Smooth muscle cell (in vitro differentiated cells): ENCODE measurements around the gene CKM. TPM values are rescaled to one million over a fixed set of nuclear protein-coding genes. Genes with fewer than 3 reads are reported as not detected.
"Not testable (repeated sequence)": the region's sequence is repeated elsewhere in the genome, so short reads cannot be mapped to it uniquely, and the experiment has no call there.

Experiments used
- DNase-seq: peaks from one replicate; lab custom pipeline; 2025; ENCODE audit not compliant: unreplicated experiment; lab: John Stamatoyannopoulos, UW
- H2AFZ ChIP-seq: fragments of 200-600 bp; sonication (generic); 2 replicates; pipeline ENCODE4 v1.6.0; 2016; ENCODE audit warnings: antibody characterized with exemption, low read depth, mild to moderate bottlenecking
- H3F3A ChIP-seq: fragments of 200-600 bp; sonication (generic); 2 replicates; pipeline ENCODE4 v1.6.0; 2017; ENCODE audit warnings: antibody characterized with exemption, low read depth
- H3K27ac ChIP-seq: fragments of 200-600 bp; sonication (generic); 2 replicates; pipeline ENCODE4 v1.5.1; 2016; ENCODE audit warnings: low read depth, mild to moderate bottlenecking
- H3K27me3 ChIP-seq: fragments of 200-600 bp; sonication (generic); 2 replicates; pipeline ENCODE4 v1.6.1; 2016; ENCODE audit warnings: low read depth, mild to moderate bottlenecking
- H3K36me3 ChIP-seq: fragments of 200-600 bp; sonication (generic); 2 replicates; pipeline ENCODE4 v1.5.1; 2016; ENCODE audit warnings: low read depth
- H3K4me1 ChIP-seq: fragments of 200-600 bp; sonication (generic); 2 replicates; pipeline ENCODE4 v1.5.1; 2016; ENCODE audit warnings: low read depth
- H3K4me2 ChIP-seq: fragments of 200-600 bp; sonication (generic); 2 replicates; pipeline ENCODE4 v1.6.0; 2016; ENCODE audit warnings: mild to moderate bottlenecking
- H3K4me3 ChIP-seq: fragments of 200-600 bp; sonication (generic); 2 replicates; pipeline ENCODE4 v1.5.1; 2016; ENCODE audit warnings: mild to moderate bottlenecking
- H3K79me2 ChIP-seq: fragments of 200-600 bp; sonication (generic); 2 replicates; pipeline ENCODE4 v1.6.0; 2016; ENCODE audit warnings: low read depth, mild to moderate bottlenecking
- H3K9ac ChIP-seq: fragments of 200-600 bp; sonication (generic); 2 replicates; pipeline ENCODE4 v1.6.0; 2016; ENCODE audit warnings: low read depth
- H3K9me3 ChIP-seq: fragments of 200-600 bp; sonication (generic); replicated peaks from 2 replicates; pipeline ENCODE4 v1.5.1; 2016; ENCODE audit warnings: low read depth
- H4K20me1 ChIP-seq: fragments of 200-600 bp; sonication (generic); 2 replicates; pipeline ENCODE4 v1.6.0; 2016; ENCODE audit warnings: low read depth
- CTCF ChIP-seq: fragments of 200-600 bp; sonication (generic); IDR thresholded peaks from 2 replicates; pipeline ENCODE4 v1.5.1; 2017; ENCODE audit warnings: borderline replicate concordance, mild to moderate bottlenecking, antibody characterized with exemption; ENCODE audit not compliant: insufficient read depth, poor library complexity, severe bottlenecking
- WGBS: methylation state at CpG from one replicate; pipeline ENCODE4 v1.1.7; 2016; ENCODE audit warnings: low lambda C conversion rate; 5-methylcytosine and 5-hydroxymethylcytosine counted together
- polyA plus RNA-seq: library from polyadenylated mRNA; unstranded; fragments of >200 nt; fragmentation: Nextera tagmentation; extraction: Ambion mirVana; gene quantifications from 2 replicates; pipeline ENCODE4 v1.2.1, GENCODE V29; 2016
- total RNA-seq: library from RNA; depleted of rRNA; stranded (reverse); fragments of >200 nt; gene quantifications from 2 replicates; pipeline ENCODE4 v1.2.3, GENCODE V29; 2014

CKM gene
- total and polyA plus RNA-seq, 2 experiments from 2014 or later: not detected

GRCh38 chr19:45320997-45321775, 1.5 kb downstream of the CKM start:
- no peaks in the 10 kb centered on the region for H3F3A ChIP-seq
- H3K27ac ChIP-seq: no peak overlapping the region
- H2AFZ ChIP-seq: no peak overlapping the region
- H3K4me2 ChIP-seq: no peak overlapping the region
- no peaks in the 10 kb centered on the region for H3K9me3 ChIP-seq
- no peaks in the 10 kb centered on the region for H3K79me2 ChIP-seq
- no peak for TF ChIP-seq CTCF
- H4K20me1 ChIP-seq: no peaks in the 10 kb centered on the region
- H3K4me3 ChIP-seq: no peak overlapping the region
- DNase-seq: no peak
- peaks cover 20% of the 10 kb centered on the region for H3K27me3 ChIP-seq
- peaks cover 7% of the 10 kb centered on the region for H3K4me1 ChIP-seq
- WGBS: 87% methylated on average over 12 of the region's 12 CpGs
- H3K36me3 ChIP-seq: no peaks in the 10 kb centered on the region
- H3K9ac ChIP-seq: no peak overlapping the region

- H3K36me3 ChIP-seq: no peaks in the 10 kb centered on the region
- no peak overlapping the region for H3K27ac ChIP-seq
- no peak overlapping the region for H3K9ac ChIP-seq
- no peaks in the 10 kb centered on the region for H4K20me1 ChIP-seq
- H3K79me2 ChIP-seq: no peaks in the 10 kb centered on the region
- no peak overlapping the region for H3K4me3 ChIP-seq
- DNase-seq: no peak
- H2AFZ ChIP-seq: no peak overlapping the region
- TF ChIP-seq CTCF: no peak
- no peak overlapping the region for H3K4me2 ChIP-seq
- no peaks in the 10 kb centered on the region for H3K9me3 ChIP-seq
- peaks cover 44% of the 10 kb centered on the region for H3K27me3 ChIP-seq
- no peaks in the 10 kb centered on the region for H3K4me1 ChIP-seq
- H3F3A ChIP-seq: no peaks in the 10 kb centered on the region
- WGBS: 79% methylated on average over 21 of the region's 21 CpGs
Measured at GRCh38 chr19:45315304-45315703, 7.4 kb downstream of the CKM start.

- H3F3A ChIP-seq: no peaks in the 10 kb centered on the region
- TF ChIP-seq CTCF: no peak
- no peaks in the 10 kb centered on the region for H3K4me1 ChIP-seq
- peaks cover 44% of the 10 kb centered on the region for H3K27me3 ChIP-seq
- no peaks in the 10 kb centered on the region for H3K36me3 ChIP-seq
- no peak overlapping the region for H2AFZ ChIP-seq
- no peak for DNase-seq
- no peak overlapping the region for H3K9ac ChIP-seq
- no peaks in the 10 kb centered on the region for H3K9me3 ChIP-seq
- H3K4me3 ChIP-seq: no peak overlapping the region
- no peaks in the 10 kb centered on the region for H3K79me2 ChIP-seq
- no peaks in the 10 kb centered on the region for H4K20me1 ChIP-seq
- 86% methylated on average over 8 of the region's 8 CpGs for WGBS
- H3K4me2 ChIP-seq: no peak overlapping the region
- no peak overlapping the region for H3K27ac ChIP-seq
Measured at GRCh38 chr19:45314708-45315245, 7.9 kb downstream of the CKM start.

- H3K36me3 ChIP-seq, H3K9ac ChIP-seq, H3K79me2 ChIP-seq, H3K9me3 ChIP-seq, H3K4me3 ChIP-seq, H4K20me1 ChIP-seq, H3F3A ChIP-seq, H3K4me1 ChIP-seq, DNase-seq, H3K27ac ChIP-seq, H2AFZ ChIP-seq, H3K4me2 ChIP-seq: not testable (repeated sequence)
- WGBS: 95% methylated on average over 14 of the region's 14 CpGs
- H3K27me3 ChIP-seq: peaks cover 35% of the 10 kb centered on the region
Measured at GRCh38 chr19:45312285-45312684, 10.4 kb downstream of the CKM start.
